PC-9 (cell line): Measurements from ENCODE around the gene WAS. TPM values are rescaled to one million over a fixed set of nuclear protein-coding genes. Genes with fewer than 3 reads are reported as not detected.

Experiments used
- BruUV-seq: library from RNA; stranded (reverse); fragments of 400-500 nt; replicated peaks from 2 replicates; lab custom pipeline; 2021; lab: Mats Ljungman, UMichigan
- CTCF ChIA-PET: fragments of 300-600 bp; sonication (Branson Sonifier 250); formaldehyde crosslinking; loops from one replicate; lab custom pipeline; 2022; ENCODE audit warnings: antibody characterized with exemption; lab: Charles Lee
- POLR2A ChIA-PET: fragments of 300-600 bp; sonication (Branson Sonifier 250); formaldehyde crosslinking; loops from one replicate; lab custom pipeline; 2022; ENCODE audit warnings: antibody characterized with exemption; ENCODE audit not compliant: unreplicated experiment; lab: Charles Lee
- DNase-seq, 2 experiments: peaks; one replicate each; pipeline versions ENCODE4 v3.0.0 to v3.0.0-alpha.2; 2015 to 2022; ENCODE audit warnings: mixed read lengths in 1 of 2
- H2AFZ ChIP-seq: fragments of 200-600 bp; sonication (generic); 2 replicates; pipeline ENCODE4 v1.8.1; 2017; ENCODE audit warnings: antibody characterized with exemption
- H3F3A ChIP-seq: fragments of 200-600 bp; sonication (generic); 2 replicates; pipeline ENCODE4 v1.8.1; 2017; ENCODE audit warnings: antibody characterized with exemption, mild to moderate bottlenecking, low read depth; ENCODE audit not compliant: insufficient read depth
- H3K27ac ChIP-seq: fragments of 200-600 bp; sonication (generic); 2 replicates; pipeline ENCODE4 v1.6.1; 2016; ENCODE audit warnings: mixed run types
- H3K27me3 ChIP-seq: fragments of 200-600 bp; sonication (generic); 2 replicates; pipeline ENCODE4 v1.6.1; 2016; ENCODE audit warnings: low read depth, mixed run types; ENCODE audit not compliant: insufficient read depth
- H3K36me3 ChIP-seq: fragments of 200-600 bp; sonication (generic); 2 replicates; pipeline ENCODE4 v1.6.1; 2016; ENCODE audit warnings: low read depth, mixed run types
- H3K4me1 ChIP-seq: fragments of 200-600 bp; sonication (generic); replicated peaks from 2 replicates; pipeline ENCODE4 v1.6.1; 2016; ENCODE audit warnings: mixed run types; ENCODE audit not compliant: insufficient read depth
- H3K4me2 ChIP-seq: fragments of 200-600 bp; sonication (generic); 2 replicates; pipeline ENCODE4 v1.6.1; 2017; ENCODE audit warnings: mixed run types
- H3K4me3 ChIP-seq: fragments of 200-600 bp; sonication (generic); 2 replicates; pipeline ENCODE4 v1.6.1; 2016; ENCODE audit warnings: mixed run types
- H3K79me2 ChIP-seq: fragments of 200-600 bp; sonication (generic); 2 replicates; pipeline ENCODE4 v1.6.1; 2017; ENCODE audit warnings: low read depth, mixed run types
- H3K9me2 ChIP-seq: fragments of 200-600 bp; sonication (generic); 2 replicates; pipeline ENCODE4 v1.8.1; 2017; ENCODE audit warnings: mild to moderate bottlenecking; ENCODE audit not compliant: insufficient read depth
- H3K9me3 ChIP-seq: fragments of 200-600 bp; sonication (generic); 2 replicates; pipeline ENCODE4 v1.8.1; 2016; ENCODE audit warnings: low read depth; ENCODE audit not compliant: insufficient read depth
- H4K20me1 ChIP-seq: fragments of 200-600 bp; sonication (generic); 2 replicates; pipeline ENCODE4 v1.8.1; 2017; ENCODE audit not compliant: insufficient read depth
- CTCF ChIP-seq: fragments of 200-600 bp; sonication (generic); conservative IDR thresholded peaks from 2 replicates; pipeline ENCODE4 v1.6.1; 2017; ENCODE audit warnings: mixed run types, antibody characterized with exemption, mild to moderate bottlenecking, moderate library complexity
- EZH2 ChIP-seq: fragments of 200-600 bp; sonication (generic); IDR thresholded peaks from 2 replicates; pipeline ENCODE4 v1.8.0; 2017; ENCODE audit warnings: antibody characterized with exemption, low read depth
- intact Hi-C: fragments of 100-400 bp; cut with micrococcal nuclease; formaldehyde crosslinking; loops from one replicate; pipeline ENCODE4 v1.10.0; 2022; ENCODE audit not compliant: unreplicated experiment
- total RNA-seq: library from RNA; stranded (reverse); gene quantifications from 2 replicates; pipeline ENCODE4 v1.2.3, GENCODE V29; 2021

Gene WAS
- total RNA-seq, 1 experiment from 2014 or later, result 0.22 TPM

- Histone ChIP-seq H3K4me2 (no peak overlapping the region), H3K4me3 (no peak overlapping the region), H3K9me3 (no peaks in the 10 kb centered on the region), H3K79me2 (no peaks in the 10 kb centered on the region), H4K20me1 (no peaks in the 10 kb centered on the region), H3K27me3 (no peaks in the 10 kb centered on the region), H3K36me3 (no peaks in the 10 kb centered on the region), H3K4me1 (no peaks in the 10 kb centered on the region), H2AFZ (no peak overlapping the region), H3K9me2 (no peaks in the 10 kb centered on the region), H3F3A (no peaks in the 10 kb centered on the region), H3K27ac (no peak overlapping the region)
- no peak for DNase-seq
- CTCF ChIA-PET, result no interaction called here
- BruUV-seq, result no TSS peak
- TF ChIP-seq CTCF, result no peak
- POLR2A ChIA-PET, result no interaction called here
- intact Hi-C loops, result no loop called here
Measured at GRCh38 chrX:48715072-48715471, 31.5 kb downstream of the WAS start.

- Histone ChIP-seq H3K27me3 (no peaks in the 10 kb centered on the region), H3K36me3 (no peaks in the 10 kb centered on the region), H3K27ac (no peak overlapping the region), H4K20me1 (no peaks in the 10 kb centered on the region), H3K4me2 (no peak overlapping the region), H2AFZ (no peak overlapping the region), H3K4me1 (no peaks in the 10 kb centered on the region), H3K4me3 (no peak overlapping the region), H3K9me3 (no peaks in the 10 kb centered on the region), H3F3A (no peaks in the 10 kb centered on the region), H3K9me2 (no peaks in the 10 kb centered on the region), H3K79me2 (no peaks in the 10 kb centered on the region)
- ChIA-PET CTCF (no interaction called here), POLR2A (no interaction called here)
- no peak for DNase-seq
- no TSS peak for BruUV-seq
- intact Hi-C loops, result no loop called here
- TF ChIP-seq CTCF, result no peak
- TF ChIP-seq EZH2, result no peak
Measured at GRCh38 chrX:48715876-48716502, 32.4 kb downstream of the WAS start.

- TF ChIP-seq CTCF (no peak), EZH2 (no peak)
- no peak overlapping the region for H2AFZ ChIP-seq
- no peaks in the 10 kb centered on the region for H3K36me3 ChIP-seq
- no peaks in the 10 kb centered on the region for H3F3A ChIP-seq
- no peaks in the 10 kb centered on the region for H4K20me1 ChIP-seq
- BruUV-seq, result no TSS peak
- intact Hi-C loops, result no loop called here
- no peak overlapping the region for H3K27ac ChIP-seq
- no peak for DNase-seq
- ChIA-PET POLR2A (no interaction called here), CTCF (no interaction called here)
- no peak overlapping the region for H3K4me2 ChIP-seq
- no peaks in the 10 kb centered on the region for H3K27me3 ChIP-seq
- no peaks in the 10 kb centered on the region for H3K79me2 ChIP-seq
- no peaks in the 10 kb centered on the region for H3K4me1 ChIP-seq
- no peak overlapping the region for H3K4me3 ChIP-seq
- H3K9me2 ChIP-seq, result no peaks in the 10 kb centered on the region
- H3K9me3 ChIP-seq, result no peaks in the 10 kb centered on the region
Measured at GRCh38 chrX:48719958-48720357, 36.4 kb downstream of the WAS start.
